Neuronal stem cell (in vitro differentiated cells): ENCODE results near the gene RAP1GAP2. TPM values are rescaled to one million over a fixed set of nuclear protein-coding genes. Genes with fewer than 3 reads are reported as not detected.
"Not testable (repeated sequence)": the region's sequence is repeated elsewhere in the genome, so short reads cannot be mapped to it uniquely, and the experiment has no call there.

Source experiments
- DNase-seq: peaks from one replicate; pipeline ENCODE4 v3.0.0-alpha.2; 2013; ENCODE audit warnings: low spot score
- H2AFZ ChIP-seq: one replicate; pipeline ENCODE4 v1.6.1; 2013; ENCODE audit warnings: mild to moderate bottlenecking, low read length, inconsistent platforms
- H2AK5ac ChIP-seq: 2 replicates; pipeline ENCODE4 v1.6.1; 2013; ENCODE audit warnings: low read depth, mild to moderate bottlenecking, inconsistent platforms, low read length, moderate library complexity, mixed read lengths
- H2BK120ac ChIP-seq: 2 replicates; pipeline ENCODE4 v1.6.1; 2013; ENCODE audit warnings: low read depth, mild to moderate bottlenecking, inconsistent platforms, low read length, moderate library complexity, mixed read lengths
- H2BK12ac ChIP-seq: one replicate; pipeline ENCODE4 v1.6.1; 2013; ENCODE audit warnings: low read length, inconsistent platforms
- H2BK15ac ChIP-seq: 2 replicates; pipeline ENCODE4 v1.6.1; 2013; ENCODE audit warnings: mild to moderate bottlenecking, low read length, inconsistent platforms, mixed read lengths
- H2BK5ac ChIP-seq: one replicate; pipeline ENCODE4 v1.6.1; 2013; ENCODE audit warnings: inconsistent platforms, mild to moderate bottlenecking, low read length, moderate library complexity
- H3K14ac ChIP-seq: one replicate; pipeline ENCODE4 v1.6.1; 2013; ENCODE audit warnings: low read length, inconsistent platforms
- H3K18ac ChIP-seq: 2 replicates; pipeline ENCODE4 v1.6.1; 2013; ENCODE audit warnings: low read length, inconsistent platforms
- H3K23ac ChIP-seq: 2 replicates; pipeline ENCODE4 v1.6.1; 2013; ENCODE audit warnings: low read depth, mild to moderate bottlenecking, mixed read lengths, low read length, inconsistent platforms; ENCODE audit not compliant: poor library complexity
- H3K27ac ChIP-seq: replicated peaks from 3 replicates; pipeline ENCODE4 v1.5.1; 2013; ENCODE audit warnings: low read length, inconsistent platforms
- H3K27me3 ChIP-seq, 3 experiments: 2 replicates each; pipeline ENCODE4 v1.6.1; 2013; ENCODE audit warnings: low read length in 3 of 3, mild to moderate bottlenecking in 2 of 3, inconsistent platforms in 1 of 3, low read depth in 1 of 3, mixed read lengths in 1 of 3, moderate library complexity in 1 of 3; ENCODE audit not compliant: control insufficient read depth in 3 of 3, insufficient read depth in 3 of 3
- H3K36me3 ChIP-seq, 2 donors: replicated peaks in 1 of 2; 2 replicates each; pipeline ENCODE4 v1.6.1; 2013; ENCODE audit warnings: low read length in 2 of 2; ENCODE audit not compliant: control insufficient read depth in 2 of 2, insufficient read depth in 2 of 2
- H3K4ac ChIP-seq: 2 replicates; pipeline ENCODE4 v1.6.1; 2013; ENCODE audit warnings: inconsistent platforms, mild to moderate bottlenecking, low read length, moderate library complexity
- H3K4me1 ChIP-seq, 2 donors: 1 replicate in 1 of 2; 2 replicates in 1 of 2; pipeline ENCODE4 v1.6.1; 2013; ENCODE audit warnings: low read length in 2 of 2, low read depth in 1 of 2; ENCODE audit not compliant: control insufficient read depth in 2 of 2, insufficient read depth in 1 of 2
- H3K4me2 ChIP-seq: one replicate; pipeline ENCODE4 v1.6.1; 2013; ENCODE audit warnings: mild to moderate bottlenecking, low read length, inconsistent platforms; ENCODE audit not compliant: insufficient read depth, poor library complexity, severe bottlenecking
- H3K4me3 ChIP-seq, 2 donors: 2 replicates each; pipeline ENCODE4 v1.5.1; 2013; ENCODE audit warnings: low read length in 2 of 2, mild to moderate bottlenecking in 2 of 2, inconsistent platforms in 1 of 2, moderate library complexity in 1 of 2
- H3K79me1 ChIP-seq: one replicate; pipeline ENCODE4 v1.6.1; 2013; ENCODE audit warnings: low read depth, mild to moderate bottlenecking, inconsistent platforms, low read length, moderate library complexity
- H3K9ac ChIP-seq: one replicate; pipeline ENCODE4 v1.6.1; 2013; ENCODE audit warnings: mild to moderate bottlenecking, low read depth, low read length, inconsistent platforms; ENCODE audit not compliant: poor library complexity
- H3K9me3 ChIP-seq, 2 donors: replicated peaks in 1 of 2; 2 replicates each; pipeline versions ENCODE3 to v1.6.1; 2013; ENCODE audit warnings: low read length in 2 of 2, mild to moderate bottlenecking in 2 of 2, inconsistent platforms in 1 of 2, low read depth in 1 of 2, mixed read lengths in 1 of 2, moderate library complexity in 1 of 2; ENCODE audit not compliant: control insufficient read depth in 2 of 2, insufficient read depth in 1 of 2
- H4K8ac ChIP-seq: one replicate; pipeline ENCODE4 v1.6.1; 2013; ENCODE audit warnings: low read depth, mild to moderate bottlenecking, inconsistent platforms, low read length, moderate library complexity
- H4K91ac ChIP-seq: one replicate; pipeline ENCODE4 v1.6.1; 2013; ENCODE audit warnings: low read length, low read depth, mild to moderate bottlenecking, inconsistent platforms; ENCODE audit not compliant: poor library complexity
- WGBS, 2 donors: extraction: QIAGEN DNeasy Blood & Tissue Kit; methylation state at CpG; one replicate each; pipeline ENCODE4 v1.1.7; 2013; ENCODE audit warnings: missing lambda C conversion rate in 2 of 2, mixed read lengths in 1 of 2; ENCODE audit not compliant: insufficient read length in 2 of 2, insufficient replicate concordance in 1 of 2; ENCODE audit errors: extremely low coverage in 2 of 2; 5-methylcytosine and 5-hydroxymethylcytosine counted together
- small RNA-seq: library from polyadenylated mRNA; stranded (forward); fragments of <200 nt; extraction: miRNeasy Mini kit (QIAGEN cat#:217004); gene quantifications from one replicate; pipeline ENCODE3, GENCODE V24; 2013; ENCODE audit not compliant: insufficient read depth

RAP1GAP2 gene

DNA sequence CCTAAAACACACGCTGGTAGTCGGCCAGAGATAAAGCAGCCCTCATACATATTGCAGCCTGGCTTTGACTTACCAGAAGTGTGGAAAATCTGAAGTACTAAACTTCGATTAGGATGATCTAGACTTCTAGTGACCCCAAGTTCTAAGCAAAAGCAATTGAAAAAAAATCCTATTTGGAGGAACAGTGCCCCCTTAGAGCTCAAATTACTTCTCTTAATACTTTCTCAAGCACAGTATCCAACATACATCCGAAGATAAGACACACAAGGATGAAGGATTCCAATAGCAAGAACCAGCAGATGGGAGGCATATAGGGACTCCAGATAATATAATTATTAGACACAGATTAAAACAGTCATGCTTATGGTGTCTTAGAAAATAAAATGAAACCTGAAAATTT is 277.6 kb downstream of the RAP1GAP2 start:
- not testable (repeated sequence) for H3K27me3 ChIP-seq, H3K18ac ChIP-seq, H2BK120ac ChIP-seq, H3K4ac ChIP-seq, H3K23ac ChIP-seq, H3K4me3 ChIP-seq, H3K14ac ChIP-seq, H3K27ac ChIP-seq, H3K36me3 ChIP-seq, H4K91ac ChIP-seq, H4K8ac ChIP-seq, DNase-seq, H2BK5ac ChIP-seq, H3K4me2 ChIP-seq, H3K4me1 ChIP-seq, H2AK5ac ChIP-seq, H3K9ac ChIP-seq, H3K79me1 ChIP-seq, H3K9me3 ChIP-seq, H2AFZ ChIP-seq, H2BK15ac ChIP-seq, H2BK12ac ChIP-seq
- WGBS, 2 donors, result no CpG with 5 or more reads among the region's 4 CpGs

Small RNA genes within 50 kb of the gene (small RNA-seq; reads per million reads assigned to genes)
- gene MIR1253 (not detected), gene hsa-mir-1253 (not detected)
